Upper lobe of left lung (tissue), 4 donors: ENCODE results near the gene SCYL2.

Experiments used
- POLR2A ChIP-seq, 4 donors: fragments of 450-650 bp; IDR thresholded peaks; one replicate each; pipeline ENCODE4 v1.5.1; 2016 to 2017; ENCODE audit warnings: antibody characterized with exemption in 4 of 4, mild to moderate bottlenecking in 2 of 4
- TF ChIP-seq, protein P1 (sequence below), 6 experiments: fragments of 450-650 bp in 4 of 6; fragments of 200-600 bp in 2 of 6; sonication (generic) in 2 of 6; IDR thresholded peaks; one replicate each; pipeline ENCODE4 v1.5.1; 2016 to 2019; ENCODE audit warnings: antibody characterized with exemption in 6 of 6

DNA sequence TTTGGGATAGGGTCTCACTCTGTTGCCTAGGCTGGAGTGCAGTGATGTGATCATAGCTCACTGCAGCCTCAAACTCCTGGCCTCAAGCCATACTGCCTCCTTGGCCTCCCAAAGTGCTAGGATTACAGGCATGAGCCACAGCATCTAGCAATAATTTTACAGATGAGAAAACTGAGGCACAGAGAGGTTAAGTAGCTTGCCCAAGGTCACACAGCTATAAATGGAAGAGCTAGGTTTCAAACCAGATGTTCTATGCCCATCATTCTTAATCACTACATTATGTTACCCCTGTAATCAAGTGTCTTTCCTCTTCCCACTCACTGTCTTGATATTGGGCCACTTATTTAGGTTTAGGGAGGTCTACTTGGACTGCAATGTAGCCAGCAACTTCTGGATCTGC is 93.5 kb downstream of the SCYL2 start:
- TF ChIP-seq POLR2A (IDR thresholded peaks at IDR 0.05) = no peak
- TF ChIP-seq, protein P1, sequence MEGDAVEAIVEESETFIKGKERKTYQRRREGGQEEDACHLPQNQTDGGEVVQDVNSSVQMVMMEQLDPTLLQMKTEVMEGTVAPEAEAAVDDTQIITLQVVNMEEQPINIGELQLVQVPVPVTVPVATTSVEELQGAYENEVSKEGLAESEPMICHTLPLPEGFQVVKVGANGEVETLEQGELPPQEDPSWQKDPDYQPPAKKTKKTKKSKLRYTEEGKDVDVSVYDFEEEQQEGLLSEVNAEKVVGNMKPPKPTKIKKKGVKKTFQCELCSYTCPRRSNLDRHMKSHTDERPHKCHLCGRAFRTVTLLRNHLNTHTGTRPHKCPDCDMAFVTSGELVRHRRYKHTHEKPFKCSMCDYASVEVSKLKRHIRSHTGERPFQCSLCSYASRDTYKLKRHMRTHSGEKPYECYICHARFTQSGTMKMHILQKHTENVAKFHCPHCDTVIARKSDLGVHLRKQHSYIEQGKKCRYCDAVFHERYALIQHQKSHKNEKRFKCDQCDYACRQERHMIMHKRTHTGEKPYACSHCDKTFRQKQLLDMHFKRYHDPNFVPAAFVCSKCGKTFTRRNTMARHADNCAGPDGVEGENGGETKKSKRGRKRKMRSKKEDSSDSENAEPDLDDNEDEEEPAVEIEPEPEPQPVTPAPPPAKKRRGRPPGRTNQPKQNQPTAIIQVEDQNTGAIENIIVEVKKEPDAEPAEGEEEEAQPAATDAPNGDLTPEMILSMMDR (IDR thresholded peaks at IDR 0.05) = no peak
